Skin epidermis (tissue), 12 donors: ENCODE measurements around the gene KIAA2012.

Experiments
- H3K27ac ChIP-seq, 21 experiments: fragments of 200-600 bp; sonication (generic) in 11 of 21; one replicate each; pipeline ENCODE4 v1.5.0; 2020; ENCODE audit warnings: mild to moderate bottlenecking in 3 of 21, inconsistent platforms in 2 of 21, moderate library complexity in 2 of 21
- H3K4me3 ChIP-seq, 7 experiments: fragments of 200-600 bp; sonication (generic) in 2 of 7; one replicate each; pipeline ENCODE4 v1.5.0; 2020; ENCODE audit warnings: inconsistent platforms in 2 of 7, mild to moderate bottlenecking in 2 of 7, moderate library complexity in 1 of 7

KIAA2012 gene

GRCh38 chr2:202040079-202040844, 32.8 kb upstream of the KIAA2012 start:
- H3K27ac ChIP-seq: no peak overlapping the region
- no peak overlapping the region for H3K4me3 ChIP-seq

GRCh38 chr2:202042444-202042843, 30.6 kb upstream of the KIAA2012 start:
- H3K4me3 ChIP-seq: no peak overlapping the region
- H3K27ac ChIP-seq: no peak overlapping the region

- H3K4me3 ChIP-seq: no peak overlapping the region
- no peak overlapping the region for H3K27ac ChIP-seq
Measured at GRCh38 chr2:202043475-202043874, 29.6 kb upstream of the KIAA2012 start.

GRCh38 chr2:202044777-202045176, 28.3 kb upstream of the KIAA2012 start:
- Histone ChIP-seq H3K4me3 (no peak overlapping the region), H3K27ac (no peak overlapping the region)

- Histone ChIP-seq H3K27ac (no peak overlapping the region), H3K4me3 (no peak overlapping the region)
Measured at GRCh38 chr2:202046572-202046971, 26.5 kb upstream of the KIAA2012 start.

GRCh38 chr2:202049092-202049728, 23.8 kb upstream of the KIAA2012 start:
- no peak overlapping the region for H3K4me3 ChIP-seq
- H3K27ac ChIP-seq: no peak overlapping the region

GRCh38 chr2:202049840-202050239, 23.2 kb upstream of the KIAA2012 start:
- Histone ChIP-seq H3K27ac (no peak overlapping the region), H3K4me3 (no peak overlapping the region)

GRCh38 chr2:202050652-202051051, 22.4 kb upstream of the KIAA2012 start:
- Histone ChIP-seq H3K27ac (no peak overlapping the region), H3K4me3 (no peak overlapping the region)

GRCh38 chr2:202051499-202052161, 21.4 kb upstream of the KIAA2012 start:
- H3K4me3 ChIP-seq: no peak overlapping the region
- peak overlapping the region in 2 of 21 experiments; percentile 9 to 26 for H3K27ac ChIP-seq

GRCh38 chr2:202052235-202052634, 20.8 kb upstream of the KIAA2012 start:
- Histone ChIP-seq H3K4me3 (no peak overlapping the region), H3K27ac (peak overlapping the region in 2 of 21 experiments; percentile 26 to 47)

GRCh38 chr2:202054679-202055078, 18.4 kb upstream of the KIAA2012 start:
- H3K27ac ChIP-seq: no peak overlapping the region
- no peak overlapping the region for H3K4me3 ChIP-seq

- no peak overlapping the region for H3K4me3 ChIP-seq
- H3K27ac ChIP-seq: no peak overlapping the region
Measured at GRCh38 chr2:202056611-202057010, 16.4 kb upstream of the KIAA2012 start.

- Histone ChIP-seq H3K4me3 (no peak overlapping the region), H3K27ac (no peak overlapping the region)
Measured at GRCh38 chr2:202060218-202060617, 12.8 kb upstream of the KIAA2012 start.

GRCh38 chr2:202061695-202062094, 11.4 kb upstream of the KIAA2012 start:
- no peak overlapping the region for H3K4me3 ChIP-seq
- H3K27ac ChIP-seq: no peak overlapping the region

- H3K27ac ChIP-seq: peak overlapping the region in 9 of 21 experiments; percentile 18 to 55 (median 31)
- no peak overlapping the region for H3K4me3 ChIP-seq
Measured at GRCh38 chr2:202064171-202064880, 8.7 kb upstream of the KIAA2012 start.

GRCh38 chr2:202064881-202065230, 8.2 kb upstream of the KIAA2012 start:
- Histone ChIP-seq H3K4me3 (no peak overlapping the region), H3K27ac (peak overlapping the region in 1 of 21 experiments; percentile 50)

- no peak overlapping the region for H3K27ac ChIP-seq
- no peak overlapping the region for H3K4me3 ChIP-seq
Measured at GRCh38 chr2:202065876-202066275, 7.2 kb upstream of the KIAA2012 start.

- no peak overlapping the region for H3K27ac ChIP-seq
- H3K4me3 ChIP-seq: no peak overlapping the region
Measured at GRCh38 chr2:202066875-202067274, 6.2 kb upstream of the KIAA2012 start.

- Histone ChIP-seq H3K27ac (no peak overlapping the region), H3K4me3 (no peak overlapping the region)
Measured at GRCh38 chr2:202067589-202067988, 5.5 kb upstream of the KIAA2012 start.
